MM.1S (cell line): Measurements from ENCODE around the gene TMC6.

ENCODE experiments used
- DNase-seq: peaks from one replicate; pipeline ENCODE4 v3.0.0-alpha.2; 2015
- H2AFZ ChIP-seq: fragments of 300-600 bp; sonication (generic); 2 replicates; pipeline ENCODE4 v1.6.0; 2016; ENCODE audit warnings: antibody characterized with exemption, low read length
- H3F3A ChIP-seq: fragments of 300-600 bp; sonication (generic); 2 replicates; pipeline ENCODE4 v1.6.1; 2016; ENCODE audit warnings: mild to moderate bottlenecking, antibody characterized with exemption, low read length, moderate library complexity, mixed read lengths; ENCODE audit not compliant: insufficient read depth
- H3K27ac ChIP-seq: fragments of 300-600 bp; sonication (generic); 2 replicates; pipeline ENCODE4 v1.5.1; 2016; ENCODE audit warnings: mild to moderate bottlenecking, low read length
- H3K27me3 ChIP-seq: fragments of 300-600 bp; sonication (generic); replicated peaks from 2 replicates; pipeline ENCODE4 v1.6.0; 2016; ENCODE audit warnings: low read length; ENCODE audit not compliant: insufficient read depth
- H3K36me3 ChIP-seq: fragments of 300-600 bp; sonication (generic); replicated peaks from 2 replicates; pipeline ENCODE4 v1.6.1; 2016; ENCODE audit warnings: mild to moderate bottlenecking, low read length, mixed read lengths; ENCODE audit not compliant: insufficient read depth
- H3K4me1 ChIP-seq: fragments of 300-600 bp; sonication (generic); 2 replicates; pipeline ENCODE4 v1.6.1; 2016; ENCODE audit warnings: low read length, mixed read lengths
- H3K4me2 ChIP-seq: fragments of 300-600 bp; sonication (generic); 2 replicates; pipeline ENCODE4 v1.6.0; 2016; ENCODE audit warnings: low read depth, low read length
- H3K4me3 ChIP-seq: fragments of 300-600 bp; sonication (generic); 2 replicates; pipeline ENCODE4 v1.5.1; 2016; ENCODE audit warnings: low read length, mixed read lengths
- H3K79me2 ChIP-seq: fragments of 300-600 bp; sonication (generic); 2 replicates; pipeline ENCODE4 v1.6.1; 2016; ENCODE audit warnings: mixed run types, low read length, mixed read lengths
- H3K9ac ChIP-seq: fragments of 300-600 bp; sonication (generic); 2 replicates; pipeline ENCODE4 v1.6.1; 2016; ENCODE audit warnings: low read length, mixed read lengths
- H3K9me2 ChIP-seq: fragments of 300-600 bp; sonication (generic); replicated peaks from 2 replicates; pipeline ENCODE4 v1.6.1; 2016; ENCODE audit warnings: mild to moderate bottlenecking, low read length, mixed read lengths; ENCODE audit not compliant: insufficient read depth
- H3K9me3 ChIP-seq: fragments of 300-600 bp; sonication (generic); replicated peaks from 2 replicates; pipeline ENCODE4 v1.6.1; 2016; ENCODE audit warnings: mild to moderate bottlenecking, low read length, mixed read lengths; ENCODE audit not compliant: insufficient read depth
- H4K20me1 ChIP-seq: fragments of 300-600 bp; sonication (generic); 2 replicates; pipeline ENCODE4 v1.6.1; 2016; ENCODE audit warnings: mild to moderate bottlenecking, low read length, moderate library complexity, mixed read lengths; ENCODE audit not compliant: insufficient read depth
- EZH2 ChIP-seq: fragments of 300-600 bp; sonication (generic); optimal IDR thresholded peaks from 2 replicates; pipeline ENCODE3; 2017; ENCODE audit warnings: low read depth, mild to moderate bottlenecking, antibody characterized with exemption, low read length, mixed read lengths
- EZH2phosphoT487 ChIP-seq: fragments of 300-600 bp; sonication (generic); IDR thresholded peaks from 2 replicates; pipeline ENCODE4 v1.6.1; 2018; ENCODE audit warnings: antibody characterized with exemption, low read length
- TF ChIP-seq, protein P1 (sequence below): fragments of 300-600 bp; sonication (generic); IDR thresholded peaks from 2 replicates; pipeline ENCODE4 v1.5.1; 2016; ENCODE audit warnings: antibody characterized with exemption, low read length, mixed read lengths

TMC6 gene

DNA sequence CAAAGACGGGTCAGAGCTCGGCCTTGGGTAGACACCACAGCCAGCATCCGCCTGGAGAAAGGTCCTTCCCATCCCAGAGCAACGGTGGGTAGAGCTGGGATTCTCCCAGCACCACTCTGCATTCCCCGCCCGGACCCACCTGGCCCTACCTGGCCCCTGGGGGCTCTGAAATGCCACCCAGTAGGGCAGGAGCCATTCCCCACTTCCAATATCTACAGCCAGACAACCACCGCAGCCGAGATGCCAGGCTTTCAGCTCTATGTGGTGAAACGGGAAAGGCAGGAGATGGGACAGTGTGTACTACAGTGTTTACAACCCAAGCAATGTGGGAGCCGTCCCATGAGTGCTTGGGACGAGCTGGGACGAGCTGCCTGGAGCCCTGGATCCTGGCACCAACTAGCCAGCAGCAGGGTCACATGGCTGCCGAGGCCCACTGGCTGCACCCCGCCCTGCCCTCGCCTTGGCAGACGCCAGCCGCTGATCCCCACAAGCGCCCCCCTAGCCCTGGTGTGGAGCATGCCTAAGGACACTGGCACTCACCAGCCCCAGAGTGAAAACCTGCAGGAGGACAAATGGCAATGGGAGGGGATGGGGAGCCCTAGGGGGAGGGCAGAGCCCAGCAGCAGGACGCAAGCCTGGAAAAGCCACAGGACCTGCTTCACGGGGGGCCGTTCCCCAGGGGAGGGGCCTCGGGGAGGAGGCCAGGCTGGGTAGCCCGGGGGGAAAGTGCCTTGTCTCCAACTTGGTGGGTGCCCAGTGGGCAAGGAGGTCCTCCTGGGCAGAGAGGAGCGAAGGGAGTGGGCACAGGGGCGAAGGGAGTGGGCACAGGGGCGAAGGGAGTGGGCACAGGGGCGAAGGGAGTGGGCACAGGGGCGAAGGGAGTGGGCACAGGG lies 13.5 kb downstream of the TMC6 start:
- Histone ChIP-seq H3K36me3 (no peaks in the 10 kb centered on the region), H3K79me2 (peaks cover 40% of the 10 kb centered on the region), H3K9ac (no peak overlapping the region)

DNA sequence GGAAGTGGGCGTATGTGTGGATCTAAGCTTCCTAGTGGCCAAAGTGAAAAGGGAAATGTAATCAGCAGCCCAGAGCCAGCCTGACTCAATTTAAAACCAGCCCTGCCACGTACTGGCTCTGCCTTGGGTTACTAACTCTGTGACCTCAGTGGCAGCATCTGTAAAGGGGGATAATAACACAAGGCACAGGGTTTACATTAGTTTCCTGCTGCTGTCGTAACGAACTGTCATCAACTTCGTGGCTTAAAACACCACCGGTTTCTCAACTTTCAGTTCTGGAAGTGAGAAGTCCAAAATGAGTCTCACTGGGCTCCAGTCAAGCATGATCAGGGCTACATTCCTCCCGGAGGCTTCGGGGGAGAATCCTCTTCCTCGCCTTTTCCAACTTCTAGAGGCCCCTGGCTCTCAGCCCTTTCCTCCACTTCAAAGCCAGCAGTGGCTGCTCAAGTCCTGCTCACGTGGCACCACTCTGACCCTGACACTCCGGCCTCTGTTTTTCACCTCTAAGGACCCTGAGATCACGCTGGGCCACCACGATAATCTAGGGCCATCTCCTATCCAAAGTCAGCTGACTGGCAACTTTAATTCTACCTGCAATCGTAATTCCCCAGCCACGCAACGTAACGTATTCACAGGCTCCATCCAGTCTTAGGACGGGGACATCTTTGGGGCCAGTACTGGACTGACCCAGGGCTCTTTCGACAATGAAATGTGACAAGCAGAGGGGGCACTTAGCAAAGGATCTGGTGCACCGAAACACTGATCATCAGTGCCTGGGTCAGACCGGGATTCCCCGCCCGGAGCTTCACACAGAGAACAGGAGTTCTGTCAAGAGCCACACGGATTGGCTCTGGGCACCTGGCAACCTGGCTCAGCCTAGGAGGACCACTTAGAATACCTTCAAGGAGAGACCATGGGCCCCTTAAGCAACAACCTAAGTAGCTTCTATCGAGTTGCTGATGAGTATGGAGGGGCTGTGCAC lies 14.5 kb downstream of the TMC6 start:
- DNase-seq, result no peak
- Histone ChIP-seq H3K79me2 (peaks cover 33% of the 10 kb centered on the region), H3K9me2 (no peaks in the 10 kb centered on the region), H3F3A (peaks cover 14% of the 10 kb centered on the region), H3K4me1 (no peaks in the 10 kb centered on the region), H3K9me3 (no peaks in the 10 kb centered on the region), H3K36me3 (no peaks in the 10 kb centered on the region), H2AFZ (no peak overlapping the region), H3K4me2 (no peak overlapping the region), H3K27ac (no peak overlapping the region), H3K9ac (no peak overlapping the region), H4K20me1 (no peaks in the 10 kb centered on the region), H3K4me3 (no peak overlapping the region), H3K27me3 (no peaks in the 10 kb centered on the region)
- TF ChIP-seq EZH2 (no peak), EZH2phosphoT487 (no peak)
- TF ChIP-seq, protein P1, sequence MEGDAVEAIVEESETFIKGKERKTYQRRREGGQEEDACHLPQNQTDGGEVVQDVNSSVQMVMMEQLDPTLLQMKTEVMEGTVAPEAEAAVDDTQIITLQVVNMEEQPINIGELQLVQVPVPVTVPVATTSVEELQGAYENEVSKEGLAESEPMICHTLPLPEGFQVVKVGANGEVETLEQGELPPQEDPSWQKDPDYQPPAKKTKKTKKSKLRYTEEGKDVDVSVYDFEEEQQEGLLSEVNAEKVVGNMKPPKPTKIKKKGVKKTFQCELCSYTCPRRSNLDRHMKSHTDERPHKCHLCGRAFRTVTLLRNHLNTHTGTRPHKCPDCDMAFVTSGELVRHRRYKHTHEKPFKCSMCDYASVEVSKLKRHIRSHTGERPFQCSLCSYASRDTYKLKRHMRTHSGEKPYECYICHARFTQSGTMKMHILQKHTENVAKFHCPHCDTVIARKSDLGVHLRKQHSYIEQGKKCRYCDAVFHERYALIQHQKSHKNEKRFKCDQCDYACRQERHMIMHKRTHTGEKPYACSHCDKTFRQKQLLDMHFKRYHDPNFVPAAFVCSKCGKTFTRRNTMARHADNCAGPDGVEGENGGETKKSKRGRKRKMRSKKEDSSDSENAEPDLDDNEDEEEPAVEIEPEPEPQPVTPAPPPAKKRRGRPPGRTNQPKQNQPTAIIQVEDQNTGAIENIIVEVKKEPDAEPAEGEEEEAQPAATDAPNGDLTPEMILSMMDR, result no peak

More for the DNA sequence above, 13.5 kb downstream of the TMC6 start:
- Histone ChIP-seq H4K20me1 (no peaks in the 10 kb centered on the region), H3F3A (peaks cover 14% of the 10 kb centered on the region), H3K9me2 (no peaks in the 10 kb centered on the region), H3K4me3 (no peak overlapping the region), H3K27ac (no peak overlapping the region; the same call in 1 of the 2 replicates), H3K4me1 (no peaks in the 10 kb centered on the region), H3K4me2 (no peak overlapping the region), H3K27me3 (no peaks in the 10 kb centered on the region), H2AFZ (no peak overlapping the region), H3K9me3 (no peaks in the 10 kb centered on the region)
- no peak for DNase-seq
- TF ChIP-seq EZH2, result no peak
- no peak for TF ChIP-seq EZH2phosphoT487
- TF ChIP-seq, protein P1, result no peak

DNA sequence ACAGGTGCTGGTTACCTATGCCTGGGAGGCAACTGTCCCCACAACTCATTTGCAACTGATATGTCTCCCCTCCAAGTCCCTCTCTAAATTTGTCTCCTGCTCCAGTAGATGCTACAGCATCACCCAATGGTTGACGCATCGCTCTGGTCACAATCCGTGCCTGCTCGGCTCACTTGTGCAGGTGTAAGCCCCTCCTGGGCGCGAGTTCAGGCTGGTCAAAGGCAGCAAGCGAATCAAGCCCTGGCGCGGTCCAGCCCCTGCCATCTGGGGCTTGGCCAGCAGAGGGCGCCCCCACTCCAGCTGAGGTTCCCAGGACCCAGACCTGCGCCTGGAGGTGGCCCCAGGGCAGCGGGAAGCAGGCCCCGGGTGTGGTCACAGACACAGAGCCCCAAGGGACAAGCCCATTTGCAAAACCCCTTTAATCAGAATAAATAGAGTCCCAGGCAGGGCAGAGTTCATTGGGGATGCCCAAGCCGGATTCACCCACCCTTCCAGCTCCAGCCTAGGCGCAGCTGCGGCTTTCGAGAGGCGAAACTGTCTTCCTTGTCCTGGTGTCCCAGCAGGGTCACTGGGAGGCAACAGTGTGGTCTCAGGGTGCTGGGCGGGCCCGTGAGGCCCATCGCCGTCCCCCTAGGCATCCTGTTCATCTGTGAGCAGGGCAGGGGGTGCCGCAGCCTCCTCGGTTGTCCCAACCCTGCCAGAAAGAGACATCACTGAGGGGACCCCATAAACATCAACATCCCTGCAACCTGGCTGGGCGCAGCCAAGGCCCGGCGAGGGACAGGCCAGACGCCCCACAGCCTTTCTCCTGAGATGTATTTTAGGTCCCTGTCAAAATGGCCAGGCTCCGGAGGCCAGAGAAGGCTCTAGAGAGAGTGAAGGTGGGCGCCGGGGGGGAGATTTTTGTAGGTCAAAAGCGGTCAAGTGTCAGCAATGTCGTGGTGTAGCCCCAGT lies 15.8 kb downstream of the TMC6 start:
- Histone ChIP-seq H3K9me2 (no peaks in the 10 kb centered on the region), H3K79me2 (peaks cover 23% of the 10 kb centered on the region), H3K36me3 (no peaks in the 10 kb centered on the region), H3K4me2 (no peak overlapping the region), H3K4me1 (no peaks in the 10 kb centered on the region), H3K9ac (no peak overlapping the region), H2AFZ (no peak overlapping the region), H3K9me3 (no peaks in the 10 kb centered on the region), H3K27me3 (no peaks in the 10 kb centered on the region), H3K4me3 (no peak overlapping the region), H3F3A (peaks cover 14% of the 10 kb centered on the region), H3K27ac (no peak overlapping the region), H4K20me1 (no peaks in the 10 kb centered on the region)
- TF ChIP-seq, protein P1, result peak; percentile 97
- TF ChIP-seq EZH2phosphoT487 (no peak), EZH2 (no peak)
- peak; percentile 75 for DNase-seq
